ENCODE data around the gene PPIL4. TPM values are rescaled to one million over a fixed set of nuclear protein-coding genes. Genes with fewer than 3 reads are reported as not detected.

PPIL4 gene
- total and polyA plus RNA-seq, 2 experiments from 2014 or later: 35.1 to 47.3 TPM

- H3K27ac Mint-ChIP-seq: no peak overlapping the region
- H3K4me3 ChIP-seq: no peak overlapping the region
Observed at GRCh38 chr6:149493761-149494320, 52.0 kb downstream of the PPIL4 start.

GRCh38 chr6:149492798-149493343 lies 53.0 kb downstream of the PPIL4 start:
- H3K79me2 ChIP-seq (replicated peaks; ENCODE audit: insufficient read depth): no peaks in the 10 kb centered on the region
- H3K4me1 ChIP-seq (ENCODE audit: insufficient read depth): no peaks in the 10 kb centered on the region
- no peaks in the 10 kb centered on the region; the same call in 2 of the 3 replicates for H3K9me3 Mint-ChIP-seq
- H3K27me3 ChIP-seq (ENCODE audit: insufficient read depth): no peaks in the 10 kb centered on the region
- no peak overlapping the region for H3K27ac ChIP-seq (ENCODE audit: low read depth)
- H3K9me2 ChIP-seq (ENCODE audit: insufficient read depth): no peaks in the 10 kb centered on the region
- no peaks in the 10 kb centered on the region for H3K36me3 Mint-ChIP-seq (ENCODE audit: low read depth)
- H3K4me3 ChIP-seq: no peak overlapping the region
- H3F3A ChIP-seq (replicated peaks; ENCODE audit: low read depth): no peaks in the 10 kb centered on the region
- DNase-seq (ENCODE audit: low spot score): no peak
- H3K36me3 ChIP-seq (ENCODE audit: insufficient read depth): no peaks in the 10 kb centered on the region
- no peak for ATAC-seq
- H3K4me3 Mint-ChIP-seq: no peak overlapping the region
- no peaks in the 10 kb centered on the region for H4K20me1 ChIP-seq (replicated peaks; ENCODE audit: insufficient read depth)
- peaks cover 6% of the 10 kb centered on the region for H3K27me3 Mint-ChIP-seq (ENCODE audit: insufficient read depth, low read depth, poor library complexity)
- peaks cover 8% of the 10 kb centered on the region; the same call in 2 of the 3 replicates for H3K4me1 Mint-ChIP-seq
- H3K27ac Mint-ChIP-seq: no peak overlapping the region
- no peak overlapping the region for H3K4me2 ChIP-seq
- no peak overlapping the region for H2AFZ ChIP-seq
- TF ChIP-seq REST (IDR thresholded peaks at IDR 0.05; ENCODE audit: unreplicated experiment): no peak
- TF ChIP-seq EZH2phosphoT487 (IDR thresholded peaks at IDR 0.05; ENCODE audit: unreplicated experiment): no peak
- no peak for TF ChIP-seq ZNF114 (CRISPR knock-in tag; IDR thresholded peaks at IDR 0.05)
- TF ChIP-seq EZH2 (IDR thresholded peaks at IDR 0.05; ENCODE audit: low read depth, unreplicated experiment): no peak
- no peak for TF ChIP-seq CREB1 (CRISPR knock-in tag; IDR thresholded peaks at IDR 0.05; ENCODE audit: low read depth)
- no peak for TF ChIP-seq POLR2AphosphoS5 (IDR thresholded peaks at IDR 0.05; ENCODE audit: low read depth)
- TF ChIP-seq ZNF331 (CRISPR knock-in tag; IDR thresholded peaks at IDR 0.05; ENCODE audit: low read depth): no peak
- TF ChIP-seq ETS1 (IDR thresholded peaks at IDR 0.05): no peak

More at GRCh38 chr6:149493761-149494320, 52.0 kb downstream of the PPIL4 start:
- Mint-ChIP-seq H3K36me3 (ENCODE audit: low read depth) (no peaks in the 10 kb centered on the region), H3K9me3 (no peaks in the 10 kb centered on the region; the same call in 2 of the 3 replicates), H3K4me3 (no peak overlapping the region), H3K27me3 (ENCODE audit: insufficient read depth, low read depth, poor library complexity) (peaks cover 6% of the 10 kb centered on the region), H3K4me1 (peaks cover 8% of the 10 kb centered on the region; the same call in 2 of the 3 replicates)
- no peak overlapping the region for H3K27ac ChIP-seq (ENCODE audit: low read depth)
- no peak overlapping the region for H3K4me2 ChIP-seq
- H3K27me3 ChIP-seq (ENCODE audit: insufficient read depth): no peaks in the 10 kb centered on the region
- H3K36me3 ChIP-seq (ENCODE audit: insufficient read depth): no peaks in the 10 kb centered on the region
- H3K9me2 ChIP-seq (ENCODE audit: insufficient read depth): no peaks in the 10 kb centered on the region
- DNase-seq (ENCODE audit: low spot score) (no peak), ATAC-seq (no peak)
- no peak overlapping the region; the same call in 1 of the 2 replicates for H2AFZ ChIP-seq
- H4K20me1 ChIP-seq (replicated peaks; ENCODE audit: insufficient read depth): no peaks in the 10 kb centered on the region
- H3K4me1 ChIP-seq (ENCODE audit: insufficient read depth): no peaks in the 10 kb centered on the region
- no peak for TF ChIP-seq STAT1 (IDR thresholded peaks at IDR 0.05; ENCODE audit: unreplicated experiment)
- TF ChIP-seq REST (IDR thresholded peaks at IDR 0.05; ENCODE audit: unreplicated experiment): no peak
- no peaks in the 10 kb centered on the region for H3K79me2 ChIP-seq (replicated peaks; ENCODE audit: insufficient read depth)
- H3F3A ChIP-seq (replicated peaks; ENCODE audit: low read depth): no peaks in the 10 kb centered on the region

Measured in GM23338 (cell line).